Fibroblast of lung (primary cell): ENCODE measurements around the gene SMIM9. TPM values are rescaled to one million over a fixed set of nuclear protein-coding genes. Genes with fewer than 3 reads are reported as not detected.

Experiments used
- DNase-seq, 2 donors: peaks; one replicate each; pipeline versions ENCODE4 v3.0.0 to v3.0.0-alpha.2; 2010; ENCODE audit warnings: low read depth in 2 of 2
- H2AFZ ChIP-seq: 2 replicates; pipeline ENCODE4 v1.5.1; 2012; ENCODE audit warnings: low read length, control low read depth, inconsistent platforms
- H3K27ac ChIP-seq: 2 replicates; pipeline ENCODE4 v1.5.1; 2011; ENCODE audit warnings: low read length, control low read depth; ENCODE audit not compliant: insufficient read depth
- H3K27me3 ChIP-seq: 2 replicates; pipeline ENCODE4 v1.5.1; 2011; ENCODE audit warnings: mild to moderate bottlenecking, low read length; ENCODE audit not compliant: control insufficient read depth, insufficient read depth
- H3K36me3 ChIP-seq: 2 replicates; pipeline ENCODE4 v1.5.1; 2011; ENCODE audit warnings: low read length; ENCODE audit not compliant: control insufficient read depth, insufficient read depth
- H3K4me1 ChIP-seq: 2 replicates; pipeline ENCODE4 v1.5.1; 2011; ENCODE audit warnings: low read length; ENCODE audit not compliant: control insufficient read depth, insufficient read depth; ENCODE audit errors: extremely low read depth
- H3K4me2 ChIP-seq: 2 replicates; pipeline ENCODE4 v1.5.1; 2011; ENCODE audit warnings: low read length, control low read depth; ENCODE audit not compliant: insufficient read depth; ENCODE audit errors: extremely low read depth
- H3K4me3 ChIP-seq, 4 experiments: fragments of 200-600 bp in 1 of 4; sonication (generic) in 1 of 4; replicated peaks in 1 of 4; 2 replicates each; pipeline ENCODE4 v1.5.1; 2011 to 2016; ENCODE audit warnings: low read length in 4 of 4, low read depth in 3 of 4, mild to moderate bottlenecking in 3 of 4, control low read depth in 2 of 4, inconsistent platforms in 1 of 4, mixed read lengths in 1 of 4; ENCODE audit not compliant: insufficient read depth in 1 of 4; ENCODE audit errors: control extremely low read depth in 1 of 4
- H3K79me2 ChIP-seq: 2 replicates; pipeline ENCODE4 v1.5.1; 2012; ENCODE audit warnings: mild to moderate bottlenecking, low read length, inconsistent platforms; ENCODE audit not compliant: control insufficient read depth, insufficient read depth
- H3K9ac ChIP-seq: 2 replicates; pipeline ENCODE4 v1.5.1; 2011; ENCODE audit warnings: mild to moderate bottlenecking, low read length, control low read depth; ENCODE audit not compliant: insufficient read depth
- H3K9me3 ChIP-seq: 2 replicates; pipeline ENCODE4 v1.5.1; 2012; ENCODE audit warnings: low read depth, low read length; ENCODE audit not compliant: control insufficient read depth, insufficient read depth
- H4K20me1 ChIP-seq: 2 replicates; pipeline ENCODE4 v1.5.1; 2011; ENCODE audit warnings: low read length; ENCODE audit not compliant: control insufficient read depth, insufficient read depth; ENCODE audit errors: extremely low read depth
- EZH2 ChIP-seq: IDR thresholded peaks from 2 replicates; pipeline ENCODE4 v1.5.1; 2012; ENCODE audit warnings: low read length, control low read depth, mild to moderate bottlenecking; ENCODE audit errors: missing control alignments
- polyA plus RNA-seq, 2 donors: library from polyadenylated mRNA; depleted of rRNA in 1 of 2; stranded (reverse) in 1 of 2; unstranded in 1 of 2; fragments of >200 nt; gene quantifications; 2 replicates each; pipeline ENCODE4 v1.2.1, GENCODE V29; 2011 to 2012; ENCODE audit warnings: missing spikeins in 1 of 2
- total RNA-seq: library from RNA; depleted of rRNA; stranded (reverse); fragments of >200 nt; gene quantifications from 2 replicates; pipeline ENCODE4 v1.2.1, GENCODE V29; 2014
- TF ChIP-seq, protein P1 (sequence below), 2 donors: IDR thresholded peaks in 1 of 2; conservative IDR thresholded peaks in 1 of 2; 1 replicate in 1 of 2; 2 replicates in 1 of 2; pipeline ENCODE4 v1.5.1; 2011 to 2012; ENCODE audit warnings: low read length in 2 of 2, control low read depth in 1 of 2, inconsistent platforms in 1 of 2, low read depth in 1 of 2, mild to moderate bottlenecking in 1 of 2

SMIM9 gene
- total and polyA plus RNA-seq, 2 donors (not counting 1 experiment from before 2014, with no cell fraction given): not detected

DNA sequence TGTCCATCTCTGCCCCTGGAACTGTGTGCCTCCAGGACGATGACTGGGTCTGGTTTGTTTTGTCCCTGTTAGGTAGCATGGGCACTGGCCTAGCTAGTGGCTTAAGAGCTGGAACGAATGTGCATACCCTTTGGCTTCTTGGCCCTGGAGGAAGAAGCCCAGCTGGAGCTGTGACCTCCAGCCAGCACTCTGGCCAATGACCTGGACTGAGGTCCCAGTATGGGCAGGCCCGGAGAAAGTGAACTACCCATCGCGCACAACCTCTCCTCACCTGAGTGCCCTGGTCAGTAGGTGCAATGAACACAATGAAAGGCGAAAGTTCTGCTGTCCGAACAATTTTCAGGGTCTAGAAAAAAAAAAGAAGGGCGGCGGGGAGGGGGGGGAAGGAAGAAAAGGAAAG, 53.5 kb downstream of the SMIM9 start:
- Histone ChIP-seq H3K36me3 (peaks cover 2% of the 10 kb centered on the region), H3K27ac (no peak overlapping the region), H3K79me2 (no peaks in the 10 kb centered on the region), H3K4me3 (no peak overlapping the region), H3K9me3 (no peaks in the 10 kb centered on the region), H3K4me2 (no peak overlapping the region), H2AFZ (no peak overlapping the region), H4K20me1 (no peaks in the 10 kb centered on the region), H3K9ac (no peak overlapping the region), H3K4me1 (peaks cover 3% of the 10 kb centered on the region), H3K27me3 (no peaks in the 10 kb centered on the region)
- TF ChIP-seq, protein P1, sequence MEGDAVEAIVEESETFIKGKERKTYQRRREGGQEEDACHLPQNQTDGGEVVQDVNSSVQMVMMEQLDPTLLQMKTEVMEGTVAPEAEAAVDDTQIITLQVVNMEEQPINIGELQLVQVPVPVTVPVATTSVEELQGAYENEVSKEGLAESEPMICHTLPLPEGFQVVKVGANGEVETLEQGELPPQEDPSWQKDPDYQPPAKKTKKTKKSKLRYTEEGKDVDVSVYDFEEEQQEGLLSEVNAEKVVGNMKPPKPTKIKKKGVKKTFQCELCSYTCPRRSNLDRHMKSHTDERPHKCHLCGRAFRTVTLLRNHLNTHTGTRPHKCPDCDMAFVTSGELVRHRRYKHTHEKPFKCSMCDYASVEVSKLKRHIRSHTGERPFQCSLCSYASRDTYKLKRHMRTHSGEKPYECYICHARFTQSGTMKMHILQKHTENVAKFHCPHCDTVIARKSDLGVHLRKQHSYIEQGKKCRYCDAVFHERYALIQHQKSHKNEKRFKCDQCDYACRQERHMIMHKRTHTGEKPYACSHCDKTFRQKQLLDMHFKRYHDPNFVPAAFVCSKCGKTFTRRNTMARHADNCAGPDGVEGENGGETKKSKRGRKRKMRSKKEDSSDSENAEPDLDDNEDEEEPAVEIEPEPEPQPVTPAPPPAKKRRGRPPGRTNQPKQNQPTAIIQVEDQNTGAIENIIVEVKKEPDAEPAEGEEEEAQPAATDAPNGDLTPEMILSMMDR (conservative IDR thresholded peaks at IDR 0.05 in 1 of 2, IDR thresholded peaks at IDR 0.05 in 1 of 2; ENCODE audit: low read depth in 1 of 2, low read length in 2 of 2): no peak
- TF ChIP-seq EZH2: no peak
- no peak for DNase-seq

DNA sequence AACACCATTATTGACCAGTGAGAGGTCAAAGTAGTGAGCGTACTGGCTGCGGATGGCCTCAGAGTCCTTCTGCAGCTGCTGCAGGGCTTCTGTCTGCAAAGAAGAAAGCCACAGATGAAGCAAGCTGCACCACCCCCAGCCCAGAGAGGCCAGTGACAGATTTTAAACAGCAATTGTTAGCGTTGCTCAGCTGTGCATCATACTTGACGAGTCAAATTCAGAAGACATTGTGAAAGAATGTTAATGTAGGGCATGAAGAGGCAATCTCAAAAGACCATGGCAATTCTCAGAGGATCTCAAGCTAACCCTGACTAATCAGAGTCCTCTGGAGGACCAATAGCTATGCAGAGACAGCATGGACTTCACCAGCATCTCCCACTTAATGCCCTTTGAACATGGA, 55.2 kb downstream of the SMIM9 start:
- Histone ChIP-seq H3K9ac (no peak overlapping the region), H3K36me3 (peaks cover 9% of the 10 kb centered on the region), H3K27ac (no peak overlapping the region)

DNA sequence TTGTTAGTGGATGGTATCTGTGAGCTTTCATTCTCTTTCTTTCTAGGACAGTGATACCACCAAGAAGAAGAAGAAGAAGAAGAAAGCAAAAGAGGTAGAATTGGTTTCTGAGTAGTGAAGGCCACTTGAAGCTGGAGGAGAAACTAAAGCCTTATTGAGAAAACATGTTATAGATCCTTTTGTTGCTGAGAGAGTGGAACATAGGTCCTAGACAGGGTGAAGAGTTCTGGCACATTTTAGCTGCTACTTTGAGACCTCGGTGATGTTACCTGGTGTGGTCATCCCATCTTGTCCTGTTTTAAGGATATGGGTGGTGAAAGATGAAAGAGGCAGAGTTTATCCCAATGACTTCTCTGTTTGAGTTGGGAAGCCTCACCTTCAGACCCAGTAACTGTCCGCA, 57.7 kb downstream of the SMIM9 start:
- Histone ChIP-seq H3K27ac (no peak overlapping the region), H3K9me3 (no peaks in the 10 kb centered on the region), H3K36me3 (peaks cover 14% of the 10 kb centered on the region), H3K4me1 (peaks cover 3% of the 10 kb centered on the region), H2AFZ (no peak overlapping the region), H3K27me3 (no peaks in the 10 kb centered on the region), H3K79me2 (no peaks in the 10 kb centered on the region), H4K20me1 (no peaks in the 10 kb centered on the region), H3K4me3 (no peak overlapping the region), H3K9ac (no peak overlapping the region), H3K4me2 (no peak overlapping the region)
- DNase-seq: no peak
- TF ChIP-seq EZH2: no peak
- TF ChIP-seq, protein P1 (conservative IDR thresholded peaks at IDR 0.05 in 1 of 2, IDR thresholded peaks at IDR 0.05 in 1 of 2; ENCODE audit: low read depth in 1 of 2, low read length in 2 of 2): no peak

More for the DNA sequence above, 55.2 kb downstream of the SMIM9 start:
- no peaks in the 10 kb centered on the region for H4K20me1 ChIP-seq
- no peak overlapping the region for H3K4me3 ChIP-seq
- TF ChIP-seq, protein P1 (conservative IDR thresholded peaks at IDR 0.05 in 1 of 2, IDR thresholded peaks at IDR 0.05 in 1 of 2; ENCODE audit: low read depth in 1 of 2, low read length in 2 of 2): no peak
- no peak for TF ChIP-seq EZH2
- no peaks in the 10 kb centered on the region for H3K9me3 ChIP-seq
- no peak overlapping the region for H2AFZ ChIP-seq
- DNase-seq: peak; percentile 28 to 46
- H3K4me1 ChIP-seq: peaks cover 3% of the 10 kb centered on the region
- no peak overlapping the region for H3K4me2 ChIP-seq
- no peaks in the 10 kb centered on the region for H3K79me2 ChIP-seq
- H3K27me3 ChIP-seq: no peaks in the 10 kb centered on the region
